A673 (cell line): ENCODE measurements around the gene HEPHL1. TPM values are rescaled to one million over a fixed set of nuclear protein-coding genes. Genes with fewer than 3 reads are reported as not detected.

Source experiments
- BruUV-seq: library from RNA; stranded (reverse); fragments of 400-500 nt; replicated peaks from 2 replicates; lab custom pipeline; 2021; lab: Mats Ljungman, UMichigan
- CTCF ChIA-PET: fragments of 300-600 bp; sonication (Branson Sonifier 250); formaldehyde crosslinking; loops from one replicate; lab custom pipeline; 2022; ENCODE audit warnings: antibody characterized with exemption; lab: Charles Lee
- POLR2A ChIA-PET: fragments of 300-600 bp; sonication (Branson Sonifier 250); formaldehyde crosslinking; loops from one replicate; lab custom pipeline; 2022; ENCODE audit warnings: antibody characterized with exemption; ENCODE audit not compliant: low non-redundant PET; lab: Charles Lee
- DNase-seq: peaks from one replicate; pipeline ENCODE4 v3.0.0-alpha.2; 2015; ENCODE audit warnings: low spot score
- H3K27ac ChIP-seq: fragments of 200-600 bp; sonication (generic); 2 replicates; pipeline ENCODE4 v1.5.1; 2016; ENCODE audit warnings: mixed run types, low read depth, mild to moderate bottlenecking, mixed read lengths, antibody characterized with exemption, low read length; ENCODE audit not compliant: poor library complexity, severe bottlenecking
- H3K27me3 ChIP-seq: fragments of 200-600 bp; sonication (generic); replicated peaks from 2 replicates; pipeline ENCODE4 v1.6.1; 2017; ENCODE audit warnings: mixed run types, low read depth, mild to moderate bottlenecking, mixed read lengths, antibody characterized with exemption, low read length; ENCODE audit not compliant: insufficient read depth, poor library complexity
- H3K36me3 ChIP-seq: fragments of 200-600 bp; sonication (generic); 2 replicates; pipeline ENCODE4 v1.6.1; 2016; ENCODE audit warnings: mixed run types, mild to moderate bottlenecking, mixed read lengths, antibody characterized with exemption, low read length; ENCODE audit not compliant: insufficient read depth, poor library complexity, severe bottlenecking
- H3K4me1 ChIP-seq: fragments of 200-600 bp; sonication (generic); 2 replicates; pipeline ENCODE4 v1.6.1; 2017; ENCODE audit warnings: mixed run types, mild to moderate bottlenecking, mixed read lengths, antibody characterized with exemption, low read length; ENCODE audit not compliant: insufficient read depth, poor library complexity, severe bottlenecking
- H3K4me3 ChIP-seq: fragments of 200-600 bp; sonication (generic); 2 replicates; pipeline ENCODE4 v1.5.1; 2016; ENCODE audit warnings: low read depth, mixed run types, mild to moderate bottlenecking, mixed read lengths, low read length; ENCODE audit not compliant: poor library complexity, severe bottlenecking
- H3K9me3 ChIP-seq: fragments of 200-600 bp; sonication (generic); 2 replicates; pipeline ENCODE4 v1.6.1; 2016; ENCODE audit warnings: mixed run types, low read depth, mild to moderate bottlenecking, mixed read lengths, antibody characterized with exemption, low read length; ENCODE audit not compliant: poor library complexity, severe bottlenecking
- CTCF ChIP-seq: fragments of 300-800, 200-600 bp; sonication (generic); conservative IDR thresholded peaks from 2 replicates; pipeline ENCODE4 v1.5.1; 2017; ENCODE audit warnings: low read depth, mild to moderate bottlenecking, antibody characterized with exemption, low read length, moderate library complexity, mixed read lengths
- EZH2 ChIP-seq: fragments of 200-600 bp; sonication (generic); IDR thresholded peaks from 2 replicates; pipeline ENCODE4 v1.6.1; 2017; ENCODE audit warnings: borderline replicate concordance, low read depth, mild to moderate bottlenecking, mixed read lengths, antibody characterized with exemption, low read length; ENCODE audit not compliant: poor library complexity, severe bottlenecking
- intact Hi-C: fragments of 100-400 bp; cut with micrococcal nuclease; formaldehyde crosslinking; loops from one replicate; pipeline ENCODE4 v1.10.0; 2022; ENCODE audit not compliant: unreplicated experiment
- total RNA-seq: library from RNA; stranded (reverse); gene quantifications from 2 replicates; pipeline ENCODE4 v1.2.3, GENCODE V29; 2021

HEPHL1 gene
- total RNA-seq, 1 experiment from 2014 or later: not detected

- no peak for TF ChIP-seq CTCF
- no peak for TF ChIP-seq EZH2
- CTCF ChIA-PET: no interaction called here
Measured at GRCh38 chr11:94120946-94121345, 99.8 kb downstream of the HEPHL1 start.

GRCh38 chr11:94125407-94126115, 104.4 kb downstream of the HEPHL1 start:
- Histone ChIP-seq H3K4me1 (peaks cover 13% of the 10 kb centered on the region), H3K9me3 (no peaks in the 10 kb centered on the region), H3K27ac (no peak overlapping the region), H3K27me3 (no peaks in the 10 kb centered on the region), H3K36me3 (no peaks in the 10 kb centered on the region), H3K4me3 (no peak overlapping the region)
- no TSS peak for BruUV-seq
- no peak for DNase-seq
- POLR2A ChIA-PET: no interaction called here
- TF ChIP-seq EZH2 (no peak), CTCF (no peak)
- CTCF ChIA-PET: no interaction called here
- intact Hi-C loops: loop anchor here (5.0 kb wide), 1 partner anchor 367 kb away; the partner anchor contains the start of genes ANKRD49 and MRE11

More at GRCh38 chr11:94120946-94121345, 99.8 kb downstream of the HEPHL1 start:
- H3K27me3 ChIP-seq: no peaks in the 10 kb centered on the region
- intact Hi-C loops: no loop called here
- H3K27ac ChIP-seq: no peak overlapping the region
- no peaks in the 10 kb centered on the region for H3K4me1 ChIP-seq
- no peaks in the 10 kb centered on the region for H3K9me3 ChIP-seq
- H3K4me3 ChIP-seq: no peak overlapping the region
- no peaks in the 10 kb centered on the region for H3K36me3 ChIP-seq
- no TSS peak for BruUV-seq
- POLR2A ChIA-PET: no interaction called here
- DNase-seq: no peak

GRCh38 chr11:94127638-94128037, 106.5 kb downstream of the HEPHL1 start:
- CTCF ChIA-PET: interaction anchor here (1.3 kb wide), 1 partner anchor 232 kb away, joined by 5 read pairs; no protein-coding TSS in a partner anchor
- BruUV-seq: no TSS peak
- H3K27ac ChIP-seq: no peak overlapping the region

More at GRCh38 chr11:94127638-94128037, 106.5 kb downstream of the HEPHL1 start:
- Histone ChIP-seq H3K9me3 (no peaks in the 10 kb centered on the region), H3K27me3 (no peaks in the 10 kb centered on the region), H3K36me3 (no peaks in the 10 kb centered on the region), H3K4me1 (peaks cover 19% of the 10 kb centered on the region), H3K4me3 (peak overlapping the region; percentile 84)
- intact Hi-C loops: loop anchor here (5.0 kb wide), 1 partner anchor 365 kb away; the partner anchor contains the start of genes ANKRD49 and MRE11
- TF ChIP-seq CTCF: no peak
- TF ChIP-seq EZH2: no peak
- DNase-seq: no peak
- POLR2A ChIA-PET: no interaction called here
